ENCODE results near the gene SLC29A4. TPM values are rescaled to one million over a fixed set of nuclear protein-coding genes. Genes with fewer than 3 reads are reported as not detected.

Gene SLC29A4
- total and polyA plus RNA-seq, 2 donors (not counting 3 experiments of a cell fraction or from before 2014, with no cell fraction given): 5.2 to 7.7 TPM

DNA sequence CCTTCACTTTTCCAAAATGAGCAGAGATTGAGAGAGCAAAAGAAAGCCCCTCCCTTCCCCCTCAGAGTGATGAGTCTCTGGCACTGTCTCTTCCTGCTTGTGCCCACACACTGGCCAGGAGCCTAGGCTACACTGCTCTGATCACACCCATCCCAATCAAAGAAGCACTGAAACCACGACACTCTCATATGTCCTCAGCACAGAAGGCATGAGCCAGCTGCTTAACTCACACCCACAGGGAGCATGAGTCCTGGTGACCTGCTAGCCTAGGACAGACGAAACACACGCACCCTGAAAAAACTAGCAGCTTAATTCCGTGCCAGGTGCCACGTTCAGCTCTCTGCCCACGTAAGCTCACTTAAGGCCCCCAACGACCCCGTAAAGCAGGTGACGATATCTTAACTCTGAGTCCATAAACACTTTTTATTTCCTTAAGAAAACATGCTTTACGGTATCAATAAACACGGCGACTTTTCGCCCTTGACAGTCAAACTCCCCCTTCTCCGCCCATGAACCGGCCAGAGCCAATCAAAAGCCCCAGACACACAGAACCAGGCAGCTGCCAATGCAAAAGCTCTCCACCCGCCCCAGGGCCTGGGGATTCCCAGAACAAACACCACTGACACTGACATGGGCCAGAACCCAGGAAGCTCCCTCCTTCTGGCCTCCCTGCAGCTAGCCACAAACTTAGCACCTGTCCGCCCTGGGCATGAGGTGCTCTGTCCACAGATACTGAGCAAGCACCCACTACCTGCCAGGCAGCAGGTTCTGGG lies 71.9 kb downstream of the SLC29A4 start:
- DNase-seq (ENCODE audit: low read depth, low spot score) (no peak), FAIRE-seq (peak; percentile 12)
- no peak overlapping the region for H3K4me2 ChIP-seq (ENCODE audit: insufficient read depth, low read length)
- H3K79me2 ChIP-seq (ENCODE audit: control insufficient read depth, insufficient read depth, low read length): peaks cover 12% of the 10 kb centered on the region
- H3K9ac ChIP-seq (replicated peaks; ENCODE audit: extremely low read depth, insufficient read depth, low read length): no peak overlapping the region
- no peaks in the 10 kb centered on the region for H4K20me1 ChIP-seq (replicated peaks; ENCODE audit: control insufficient read depth, extremely low read depth, insufficient read depth, low read length)
- H3K4me1 ChIP-seq (ENCODE audit: control insufficient read depth, extremely low read depth, insufficient read depth, low read length): no peaks in the 10 kb centered on the region
- H3K9me1 ChIP-seq (replicated peaks; ENCODE audit: control insufficient read depth, extremely low read depth, insufficient read depth, low read length): no peaks in the 10 kb centered on the region
- ChIA-PET POLR2A (no interaction called here), CTCF (interaction anchor here (1.0 to 2.1 kb wide), 5 partner anchors 11 to 323 kb away, joined by 3 to 7 read pairs (median 3); no protein-coding TSS in a partner anchor)
- H3K36me3 ChIP-seq (ENCODE audit: control insufficient read depth in 2 of 2, extremely low read depth in 1 of 2, insufficient read depth in 2 of 2, low read length in 2 of 2): peaks cover 0 to 40% of the 10 kb centered on the region in 2 experiments
- H2AFZ ChIP-seq (ENCODE audit: low read depth, low read length): no peak overlapping the region
- intact Hi-C loops (cut with micrococcal nuclease) (no loop called here), dilution Hi-C loops (cut with MboI; ENCODE audit: extremely low pct_ligation_motif_present, low sequenced_read_pairs) (no loop called here)
- H3K4me3 ChIP-seq (replicated peaks in 1 of 3; ENCODE audit: insufficient read depth in 1 of 3, low read depth in 1 of 3, low read length in 3 of 3): no peak overlapping the region
- TF ChIP-seq MYC (IDR thresholded peaks at IDR 0.05; ENCODE audit: low read depth, low read length) (no peak), POLR2A (IDR thresholded peaks at IDR 0.05; ENCODE audit: low read depth, low read length) (no peak), POLR2AphosphoS5 (IDR thresholded peaks at IDR 0.05; ENCODE audit: insufficient read depth, low read depth, low read length) (no peak), GATA2 (IDR thresholded peaks at IDR 0.05; ENCODE audit: insufficient read depth, insufficient read length, low read depth, low read length) (no peak), FOS (IDR thresholded peaks at IDR 0.05; ENCODE audit: borderline replicate concordance, insufficient read depth, low read length) (no peak), JUN (IDR thresholded peaks at IDR 0.05; ENCODE audit: borderline replicate concordance, insufficient read depth, insufficient read length, low read depth) (no peak), EZH2 (IDR thresholded peaks at IDR 0.05; ENCODE audit: borderline replicate concordance, low read depth, low read length, severe bottlenecking) (no peak)
- TF ChIP-seq, protein P1, sequence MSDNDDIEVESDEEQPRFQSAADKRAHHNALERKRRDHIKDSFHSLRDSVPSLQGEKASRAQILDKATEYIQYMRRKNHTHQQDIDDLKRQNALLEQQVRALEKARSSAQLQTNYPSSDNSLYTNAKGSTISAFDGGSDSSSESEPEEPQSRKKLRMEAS (IDR thresholded peaks at IDR 0.05; ENCODE audit: insufficient read depth, insufficient read length): no peak
- TF ChIP-seq, protein P2, sequence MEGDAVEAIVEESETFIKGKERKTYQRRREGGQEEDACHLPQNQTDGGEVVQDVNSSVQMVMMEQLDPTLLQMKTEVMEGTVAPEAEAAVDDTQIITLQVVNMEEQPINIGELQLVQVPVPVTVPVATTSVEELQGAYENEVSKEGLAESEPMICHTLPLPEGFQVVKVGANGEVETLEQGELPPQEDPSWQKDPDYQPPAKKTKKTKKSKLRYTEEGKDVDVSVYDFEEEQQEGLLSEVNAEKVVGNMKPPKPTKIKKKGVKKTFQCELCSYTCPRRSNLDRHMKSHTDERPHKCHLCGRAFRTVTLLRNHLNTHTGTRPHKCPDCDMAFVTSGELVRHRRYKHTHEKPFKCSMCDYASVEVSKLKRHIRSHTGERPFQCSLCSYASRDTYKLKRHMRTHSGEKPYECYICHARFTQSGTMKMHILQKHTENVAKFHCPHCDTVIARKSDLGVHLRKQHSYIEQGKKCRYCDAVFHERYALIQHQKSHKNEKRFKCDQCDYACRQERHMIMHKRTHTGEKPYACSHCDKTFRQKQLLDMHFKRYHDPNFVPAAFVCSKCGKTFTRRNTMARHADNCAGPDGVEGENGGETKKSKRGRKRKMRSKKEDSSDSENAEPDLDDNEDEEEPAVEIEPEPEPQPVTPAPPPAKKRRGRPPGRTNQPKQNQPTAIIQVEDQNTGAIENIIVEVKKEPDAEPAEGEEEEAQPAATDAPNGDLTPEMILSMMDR (IDR thresholded peaks at IDR 0.05; ENCODE audit: extremely low read depth in 1 of 2, insufficient read depth in 1 of 2, low read depth in 1 of 2, low read length in 2 of 2): no peak
- H3K27me3 ChIP-seq (ENCODE audit: control insufficient read depth in 2 of 2, insufficient read depth in 2 of 2, low read length in 2 of 2): no peaks in the 10 kb centered on the region
- H3K9me3 ChIP-seq (replicated peaks; ENCODE audit: control insufficient read depth, insufficient read depth, low read length): no peaks in the 10 kb centered on the region
- BruUV-seq (replicated peaks): no TSS peak
- H3K27ac ChIP-seq (ENCODE audit: insufficient read depth, low read depth, low read length): no peak overlapping the region

Other genes with a start within 250 kb of the SLC29A4 start
- gene RBAK, start 237.1 kb upstream of the SLC29A4 start, total RNA-seq: 7.4 and 8.6 TPM in 2 replicates
- 0.94 and 1.4 TPM in 2 replicates for gene RBAK, start 237.1 kb upstream of the SLC29A4 start, polyA plus RNA-seq
- 81.7 and 86.8 TPM in 2 replicates for gene WIPI2, start 92.7 kb upstream of the SLC29A4 start, total RNA-seq
- gene WIPI2, start 92.7 kb upstream of the SLC29A4 start, polyA plus RNA-seq: 70.4 and 73.4 TPM in 2 replicates
- gene TNRC18, start 140.9 kb downstream of the SLC29A4 start, total RNA-seq: 64.6 and 65.0 TPM in 2 replicates
- gene TNRC18, start 140.9 kb downstream of the SLC29A4 start, polyA plus RNA-seq: 14.8 and 16.8 TPM in 2 replicates
- 16.8 and 21.4 TPM in 2 replicates for gene FBXL18, start 230.9 kb downstream of the SLC29A4 start, total RNA-seq
- 9.3 and 12.3 TPM in 2 replicates for gene FBXL18, start 230.9 kb downstream of the SLC29A4 start, polyA plus RNA-seq
- gene ACTB, start 247.7 kb downstream of the SLC29A4 start, total RNA-seq: 7,266 and 7,283 TPM in 2 replicates
- 4,441 and 4,733 TPM in 2 replicates for gene ACTB, start 247.7 kb downstream of the SLC29A4 start, polyA plus RNA-seq

Data from endothelial cell of umbilical vein (primary cell).